ENCODE data around the gene DAB2IP. TPM values are rescaled to one million over a fixed set of nuclear protein-coding genes. Genes with fewer than 3 reads are reported as not detected.

Gene DAB2IP
- polyA plus RNA-seq, 3 donors = 37.9 to 51.6 (median 38.7) TPM

GRCh38 chr9:121813519-121814210 lies 162.2 kb downstream of the DAB2IP start:
- DNase-seq (ENCODE audit: extremely low read depth in 1 of 11, low read depth in 9 of 11, low spot score in 4 of 11) = no peak

GRCh38 chr9:121814594-121814993 lies 163.2 kb downstream of the DAB2IP start:
- no peak for DNase-seq (ENCODE audit: extremely low read depth in 1 of 11, low read depth in 9 of 11, low spot score in 4 of 11)

GRCh38 chr9:121815084-121815483 lies 163.7 kb downstream of the DAB2IP start:
- DNase-seq (ENCODE audit: extremely low read depth in 1 of 11, low read depth in 9 of 11, low spot score in 4 of 11) = no peak

GRCh38 chr9:121815546-121816448 lies 164.4 kb downstream of the DAB2IP start:
- no peak for DNase-seq (ENCODE audit: extremely low read depth in 1 of 11, low read depth in 9 of 11, low spot score in 4 of 11)

- DNase-seq (ENCODE audit: extremely low read depth in 1 of 11, low read depth in 9 of 11, low spot score in 4 of 11) = no peak
Observed at GRCh38 chr9:121816449-121816817, 165.0 kb downstream of the DAB2IP start.

- no peak for DNase-seq (ENCODE audit: extremely low read depth in 1 of 11, low read depth in 9 of 11, low spot score in 4 of 11)
Observed at GRCh38 chr9:121816845-121817450, 165.5 kb downstream of the DAB2IP start.

- no peak for DNase-seq (ENCODE audit: extremely low read depth in 1 of 11, low read depth in 9 of 11, low spot score in 4 of 11)
Observed at GRCh38 chr9:121817476-121817875, 166.0 kb downstream of the DAB2IP start.

- no peak for DNase-seq (ENCODE audit: extremely low read depth in 1 of 11, low read depth in 9 of 11, low spot score in 4 of 11)
Observed at GRCh38 chr9:121818016-121818661, 166.7 kb downstream of the DAB2IP start.

GRCh38 chr9:121818841-121819427 lies 167.5 kb downstream of the DAB2IP start:
- DNase-seq (ENCODE audit: extremely low read depth in 1 of 11, low read depth in 9 of 11, low spot score in 4 of 11) = no peak

GRCh38 chr9:121819428-121820231 lies 168.2 kb downstream of the DAB2IP start:
- no peak for DNase-seq (ENCODE audit: extremely low read depth in 1 of 11, low read depth in 9 of 11, low spot score in 4 of 11)

GRCh38 chr9:121820286-121821005 lies 169.0 kb downstream of the DAB2IP start:
- DNase-seq (ENCODE audit: extremely low read depth in 1 of 11, low read depth in 9 of 11, low spot score in 4 of 11) = no peak

- no peak for DNase-seq (ENCODE audit: extremely low read depth in 1 of 11, low read depth in 9 of 11, low spot score in 4 of 11)
Observed at GRCh38 chr9:121821326-121821725, 169.9 kb downstream of the DAB2IP start.

GRCh38 chr9:121822093-121823085 lies 171.0 kb downstream of the DAB2IP start:
- no peak for DNase-seq (ENCODE audit: extremely low read depth in 1 of 11, low read depth in 9 of 11, low spot score in 4 of 11)

GRCh38 chr9:121823451-121824169 lies 172.2 kb downstream of the DAB2IP start:
- no peak for DNase-seq (ENCODE audit: extremely low read depth in 1 of 11, low read depth in 9 of 11, low spot score in 4 of 11)

GRCh38 chr9:121824651-121825030 lies 173.2 kb downstream of the DAB2IP start:
- no peak for DNase-seq (ENCODE audit: extremely low read depth in 1 of 11, low read depth in 9 of 11, low spot score in 4 of 11)
